Measurements from ENCODE around the gene MOB2. TPM values are rescaled to one million over a fixed set of nuclear protein-coding genes. Genes with fewer than 3 reads are reported as not detected.

Gene MOB2, protein sequence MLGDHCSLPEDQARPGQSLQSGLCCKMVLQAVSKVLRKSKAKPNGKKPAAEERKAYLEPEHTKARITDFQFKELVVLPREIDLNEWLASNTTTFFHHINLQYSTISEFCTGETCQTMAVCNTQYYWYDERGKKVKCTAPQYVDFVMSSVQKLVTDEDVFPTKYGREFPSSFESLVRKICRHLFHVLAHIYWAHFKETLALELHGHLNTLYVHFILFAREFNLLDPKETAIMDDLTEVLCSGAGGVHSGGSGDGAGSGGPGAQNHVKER
- total RNA-seq, result 10 to 100 TPM; 24.5 to 59.9 (median 39.1) TPM

DNA sequence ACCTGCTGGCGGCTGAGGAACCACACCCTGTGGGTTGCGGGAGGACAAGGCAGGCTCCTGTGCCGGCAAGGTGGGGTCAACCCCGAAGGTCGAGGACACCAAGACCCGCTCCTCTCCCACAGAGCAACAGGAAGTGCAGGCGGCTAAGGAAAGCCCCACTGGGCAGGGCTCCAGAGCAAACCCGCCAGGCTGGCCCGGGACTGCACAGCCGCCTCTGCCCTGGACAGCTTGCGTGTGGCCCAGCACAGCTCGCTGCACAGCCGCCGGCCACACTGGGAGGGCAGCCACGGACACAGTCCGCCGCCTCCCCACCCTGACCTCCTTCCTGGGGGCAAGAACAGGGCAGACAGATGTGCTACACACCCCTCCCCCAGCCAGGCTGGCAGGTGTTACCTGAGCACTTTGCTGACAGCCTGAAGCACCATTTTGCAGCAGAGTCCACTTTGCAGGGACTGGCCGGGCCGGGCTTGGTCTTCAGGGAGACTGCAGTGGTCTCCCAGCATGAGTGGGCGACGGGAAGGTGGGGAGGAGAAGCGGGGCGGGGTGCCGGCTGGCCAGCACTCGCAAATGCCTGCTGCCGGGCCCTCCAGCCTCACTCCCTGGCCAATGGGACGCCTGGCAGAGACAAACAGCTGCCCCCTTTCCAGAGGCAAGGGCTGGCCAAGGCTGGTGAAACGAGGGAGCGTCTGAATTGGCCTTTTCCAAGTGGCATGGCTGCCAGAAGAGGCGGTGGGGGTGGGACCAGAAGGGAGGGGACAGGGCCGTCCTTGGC, at the start of gene MOB2:
Gene MOB2 (minus strand): TSS at position 726 of the 772 bp plus-strand sequence. CDS start 223 bp downstream, at position 503.
- TF ChIP-seq, protein P1, sequence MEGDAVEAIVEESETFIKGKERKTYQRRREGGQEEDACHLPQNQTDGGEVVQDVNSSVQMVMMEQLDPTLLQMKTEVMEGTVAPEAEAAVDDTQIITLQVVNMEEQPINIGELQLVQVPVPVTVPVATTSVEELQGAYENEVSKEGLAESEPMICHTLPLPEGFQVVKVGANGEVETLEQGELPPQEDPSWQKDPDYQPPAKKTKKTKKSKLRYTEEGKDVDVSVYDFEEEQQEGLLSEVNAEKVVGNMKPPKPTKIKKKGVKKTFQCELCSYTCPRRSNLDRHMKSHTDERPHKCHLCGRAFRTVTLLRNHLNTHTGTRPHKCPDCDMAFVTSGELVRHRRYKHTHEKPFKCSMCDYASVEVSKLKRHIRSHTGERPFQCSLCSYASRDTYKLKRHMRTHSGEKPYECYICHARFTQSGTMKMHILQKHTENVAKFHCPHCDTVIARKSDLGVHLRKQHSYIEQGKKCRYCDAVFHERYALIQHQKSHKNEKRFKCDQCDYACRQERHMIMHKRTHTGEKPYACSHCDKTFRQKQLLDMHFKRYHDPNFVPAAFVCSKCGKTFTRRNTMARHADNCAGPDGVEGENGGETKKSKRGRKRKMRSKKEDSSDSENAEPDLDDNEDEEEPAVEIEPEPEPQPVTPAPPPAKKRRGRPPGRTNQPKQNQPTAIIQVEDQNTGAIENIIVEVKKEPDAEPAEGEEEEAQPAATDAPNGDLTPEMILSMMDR (IDR thresholded peaks at IDR 0.05; ENCODE audit: low read depth), result no peak

DNA sequence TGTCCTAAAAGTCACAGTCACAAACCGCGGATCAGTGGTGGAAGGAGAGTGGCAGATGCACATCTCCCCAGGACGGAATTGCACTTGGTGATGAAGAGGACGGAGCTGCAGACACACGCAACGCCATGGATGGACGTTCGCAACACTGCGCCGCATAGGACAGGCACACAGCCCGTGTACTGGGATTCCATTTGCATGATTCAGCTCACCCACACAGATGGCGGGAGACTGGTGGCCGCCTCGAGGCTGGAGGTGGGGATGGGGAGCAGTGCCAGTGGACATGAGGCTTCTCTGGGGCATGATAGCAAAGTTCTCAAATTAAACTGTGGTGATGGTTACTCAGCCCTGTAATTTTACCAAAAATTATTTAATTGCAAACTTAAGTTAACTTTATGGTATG, 48.1 kb upstream of the MOB2 start:
- TF ChIP-seq, protein P1 (IDR thresholded peaks at IDR 0.05; ENCODE audit: low read depth), result no peak

DNA sequence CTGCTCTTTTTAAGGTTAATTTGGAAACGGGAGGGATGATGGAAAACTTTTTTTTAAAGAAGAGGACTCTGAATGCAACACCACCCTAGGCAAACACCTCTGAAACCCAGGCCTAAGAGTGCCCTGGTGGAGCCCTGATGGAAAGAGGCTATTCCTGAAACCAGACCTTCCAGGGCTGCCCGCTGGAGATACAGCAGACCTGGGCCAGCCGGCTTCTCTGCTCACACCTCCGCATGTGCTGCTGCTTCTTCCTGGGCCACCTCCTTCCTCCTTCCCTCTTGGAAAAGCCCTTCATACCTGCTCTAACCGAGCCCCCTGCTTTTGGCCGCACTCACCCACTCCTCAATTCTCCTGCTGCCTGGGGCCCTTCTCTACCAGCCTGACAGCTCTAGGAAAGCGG, 47.6 kb upstream of the MOB2 start:
- TF ChIP-seq, protein P1 (IDR thresholded peaks at IDR 0.05; ENCODE audit: low read depth), result no peak

DNA sequence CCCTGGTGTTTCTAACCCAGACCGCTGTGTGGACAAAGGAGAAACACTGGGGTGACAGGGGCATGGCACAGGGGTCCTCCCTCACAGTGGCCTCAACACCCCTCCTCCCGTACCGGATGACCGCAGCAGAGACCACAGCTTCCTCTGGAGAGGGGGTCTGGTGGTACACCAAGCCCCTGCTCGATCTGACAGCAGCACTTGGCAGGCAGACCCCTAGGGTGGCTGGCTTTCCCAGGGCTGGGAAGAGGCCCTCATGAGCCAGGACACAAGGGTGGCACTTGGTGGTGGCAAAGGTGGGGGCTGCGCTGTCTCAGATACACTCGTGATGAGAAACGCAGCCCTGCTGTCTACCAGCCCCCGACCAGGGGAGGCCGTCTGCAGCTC, 46.8 kb upstream of the MOB2 start:
- TF ChIP-seq, protein P1 (IDR thresholded peaks at IDR 0.05; ENCODE audit: low read depth), result no peak

DNA sequence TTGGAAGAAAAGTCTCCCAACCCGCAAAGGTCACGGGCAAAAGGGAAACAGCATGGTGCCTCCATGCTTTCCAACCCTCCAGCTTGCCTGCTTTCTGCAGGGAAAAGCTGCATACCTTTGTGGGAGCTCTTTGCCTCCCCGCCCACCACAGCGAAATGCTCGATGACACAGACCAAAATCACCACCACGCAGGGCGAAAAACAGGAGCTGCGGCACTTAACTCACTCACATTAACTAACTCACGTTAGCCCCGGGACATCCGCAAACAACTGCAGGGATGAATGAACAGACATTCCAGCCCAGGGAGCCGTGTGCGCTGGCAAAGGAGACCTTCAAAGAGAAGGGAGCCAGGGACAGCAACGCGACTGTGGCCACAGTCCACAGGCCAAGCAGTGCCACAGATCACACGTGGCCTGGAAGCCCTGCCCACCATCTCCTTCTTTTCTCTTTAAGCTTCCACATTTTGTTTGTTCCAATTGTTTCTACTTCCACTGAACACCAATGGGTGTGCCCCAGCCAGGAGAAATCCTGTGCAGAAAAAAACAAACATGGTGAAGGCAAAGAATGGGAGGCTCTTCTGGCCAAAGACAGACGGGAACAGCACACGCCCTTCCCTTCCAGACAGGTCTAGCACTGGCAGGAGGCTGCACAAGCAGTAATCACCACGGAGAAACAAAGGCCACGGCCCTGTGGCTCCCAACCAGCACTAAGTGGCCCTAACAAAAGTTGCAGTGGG, 46.2 kb upstream of the MOB2 start:
- TF ChIP-seq, protein P1 (IDR thresholded peaks at IDR 0.05; ENCODE audit: low read depth), result no peak

DNA sequence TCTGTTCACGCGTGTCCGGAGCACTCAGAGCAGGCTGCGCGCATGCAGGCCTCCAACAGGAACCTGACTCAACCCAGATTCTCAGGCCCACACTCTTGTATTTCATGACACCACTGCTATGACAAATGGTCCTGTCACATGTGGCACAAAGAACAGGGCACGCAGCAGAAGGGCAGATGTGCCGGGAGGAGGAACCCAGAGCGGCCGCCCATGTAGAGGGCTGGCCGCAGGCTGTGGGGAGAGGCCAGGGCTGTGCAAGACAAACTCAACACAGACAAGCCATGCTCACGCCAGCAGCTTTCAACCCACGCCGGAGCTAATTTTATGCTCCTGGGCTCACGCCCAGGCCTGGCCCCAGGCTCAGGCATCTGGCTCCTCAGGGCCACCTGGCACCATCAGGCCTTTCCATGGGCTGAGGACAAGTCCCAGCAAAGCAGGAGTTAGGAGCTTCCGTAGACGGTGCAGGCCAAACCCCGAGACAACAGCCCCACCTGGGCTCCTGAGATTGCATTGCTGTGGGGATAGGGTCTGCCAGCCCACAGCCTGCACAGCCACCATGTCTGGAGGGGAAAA, 45.5 kb upstream of the MOB2 start:
- TF ChIP-seq, protein P1 (IDR thresholded peaks at IDR 0.05; ENCODE audit: low read depth), result no peak

All from subcutaneous adipose tissue (tissue), 4 donors.